A549 (cell line): Measurements from ENCODE around the gene ZSCAN18.

Experiments
- FOSB ChIP-seq: fragments of 250-450 bp; sonication (Bioruptor Pico); IDR thresholded peaks from 2 replicates; pipeline ENCODE4 v1.5.0; 2020; ENCODE audit warnings: mild to moderate bottlenecking, moderate library complexity
- HOXA7 ChIP-seq: fragments of 250-450 bp; sonication (Bioruptor Pico); IDR thresholded peaks from 2 replicates; pipeline ENCODE4 v1.5.0; 2020; ENCODE audit warnings: mild to moderate bottlenecking, moderate library complexity
- TF ChIP-seq, protein P1 (sequence below): fragments of 200-600 bp; sonication (generic); IDR thresholded peaks from 2 replicates; pipeline ENCODE4 v1.6.1; 2016; ENCODE audit warnings: antibody characterized with exemption, mild to moderate bottlenecking, moderate library complexity

DNA sequence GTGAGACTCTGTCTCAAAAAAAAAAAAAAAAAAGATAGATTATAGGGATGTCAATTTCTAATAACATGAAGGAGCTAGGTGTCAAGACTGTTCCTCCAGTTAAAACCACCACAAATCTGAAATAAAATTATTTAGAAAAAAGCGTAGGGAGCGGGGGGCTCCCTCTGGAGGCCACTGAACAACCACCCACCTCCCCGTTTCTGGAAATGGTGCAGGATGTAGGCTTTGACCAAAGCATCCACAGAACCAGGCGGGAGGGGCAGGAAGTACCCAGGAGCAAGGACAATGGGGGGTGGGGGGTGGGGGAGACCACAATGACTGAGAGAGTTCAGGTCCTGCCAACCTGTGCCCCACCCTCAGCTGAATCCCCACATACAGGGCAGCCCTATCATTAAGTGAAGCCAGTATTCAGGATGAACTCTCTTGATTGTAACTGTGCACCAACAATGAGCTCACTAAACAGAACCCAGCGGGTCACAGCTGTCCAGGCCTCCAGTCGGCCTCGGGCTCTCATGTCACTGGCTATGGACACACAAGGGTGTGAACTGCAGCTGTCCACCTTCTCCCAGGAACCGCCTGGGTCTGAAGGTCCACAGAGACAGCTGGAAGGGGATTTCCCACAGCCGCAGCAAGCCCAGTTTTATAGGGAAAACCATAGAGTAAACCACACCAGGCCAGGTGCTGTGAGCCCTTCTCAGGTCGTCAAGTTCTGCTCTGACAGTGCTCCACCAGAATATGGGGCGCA, 6.6 kb downstream of the ZSCAN18 start:
- TF ChIP-seq, protein P1, sequence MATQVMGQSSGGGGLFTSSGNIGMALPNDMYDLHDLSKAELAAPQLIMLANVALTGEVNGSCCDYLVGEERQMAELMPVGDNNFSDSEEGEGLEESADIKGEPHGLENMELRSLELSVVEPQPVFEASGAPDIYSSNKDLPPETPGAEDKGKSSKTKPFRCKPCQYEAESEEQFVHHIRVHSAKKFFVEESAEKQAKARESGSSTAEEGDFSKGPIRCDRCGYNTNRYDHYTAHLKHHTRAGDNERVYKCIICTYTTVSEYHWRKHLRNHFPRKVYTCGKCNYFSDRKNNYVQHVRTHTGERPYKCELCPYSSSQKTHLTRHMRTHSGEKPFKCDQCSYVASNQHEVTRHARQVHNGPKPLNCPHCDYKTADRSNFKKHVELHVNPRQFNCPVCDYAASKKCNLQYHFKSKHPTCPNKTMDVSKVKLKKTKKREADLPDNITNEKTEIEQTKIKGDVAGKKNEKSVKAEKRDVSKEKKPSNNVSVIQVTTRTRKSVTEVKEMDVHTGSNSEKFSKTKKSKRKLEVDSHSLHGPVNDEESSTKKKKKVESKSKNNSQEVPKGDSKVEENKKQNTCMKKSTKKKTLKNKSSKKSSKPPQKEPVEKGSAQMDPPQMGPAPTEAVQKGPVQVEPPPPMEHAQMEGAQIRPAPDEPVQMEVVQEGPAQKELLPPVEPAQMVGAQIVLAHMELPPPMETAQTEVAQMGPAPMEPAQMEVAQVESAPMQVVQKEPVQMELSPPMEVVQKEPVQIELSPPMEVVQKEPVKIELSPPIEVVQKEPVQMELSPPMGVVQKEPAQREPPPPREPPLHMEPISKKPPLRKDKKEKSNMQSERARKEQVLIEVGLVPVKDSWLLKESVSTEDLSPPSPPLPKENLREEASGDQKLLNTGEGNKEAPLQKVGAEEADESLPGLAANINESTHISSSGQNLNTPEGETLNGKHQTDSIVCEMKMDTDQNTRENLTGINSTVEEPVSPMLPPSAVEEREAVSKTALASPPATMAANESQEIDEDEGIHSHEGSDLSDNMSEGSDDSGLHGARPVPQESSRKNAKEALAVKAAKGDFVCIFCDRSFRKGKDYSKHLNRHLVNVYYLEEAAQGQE, result no peak
- TF ChIP-seq HOXA7 (no peak), FOSB (CRISPR knock-in tag) (no peak)
